GM19452 (cell line): ENCODE measurements around the gene MMP1.
A peak's percentile ranks its signal among the peaks of the same experiment; 100 is the strongest.

Experiments
- ATAC-seq: cut with Tn5 transposase; IDR thresholded peaks from one replicate; pipeline ENCODE4 v1.9.1; 2021; ENCODE audit not compliant: unreplicated experiment

The MMP1 gene

GRCh38 chr11:102807921-102808320 is 10.0 kb upstream of the MMP1 start:
- ATAC-seq: no peak

DNA sequence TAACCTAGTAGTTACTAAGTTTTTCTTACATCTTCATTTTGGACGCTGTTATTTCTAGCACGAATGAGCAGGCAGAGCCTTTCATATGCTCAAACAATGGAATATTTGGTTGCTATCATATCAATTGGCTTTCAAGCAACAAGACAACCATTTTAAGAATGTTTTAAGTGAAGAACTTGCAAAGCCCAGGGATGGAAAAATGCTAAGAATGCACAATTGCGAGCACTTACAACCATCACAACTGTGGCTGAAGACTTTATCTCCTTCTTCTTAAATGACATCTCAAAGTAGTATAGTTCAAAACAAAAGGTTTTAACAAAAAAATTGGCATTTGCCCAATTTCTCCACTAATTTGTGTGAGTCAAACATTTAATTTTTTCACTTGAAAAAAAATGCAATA is 8.3 kb upstream of the MMP1 start:
- ATAC-seq: no peak

GRCh38 chr11:102802341-102802740 is 4.4 kb upstream of the MMP1 start:
- no peak for ATAC-seq

DNA sequence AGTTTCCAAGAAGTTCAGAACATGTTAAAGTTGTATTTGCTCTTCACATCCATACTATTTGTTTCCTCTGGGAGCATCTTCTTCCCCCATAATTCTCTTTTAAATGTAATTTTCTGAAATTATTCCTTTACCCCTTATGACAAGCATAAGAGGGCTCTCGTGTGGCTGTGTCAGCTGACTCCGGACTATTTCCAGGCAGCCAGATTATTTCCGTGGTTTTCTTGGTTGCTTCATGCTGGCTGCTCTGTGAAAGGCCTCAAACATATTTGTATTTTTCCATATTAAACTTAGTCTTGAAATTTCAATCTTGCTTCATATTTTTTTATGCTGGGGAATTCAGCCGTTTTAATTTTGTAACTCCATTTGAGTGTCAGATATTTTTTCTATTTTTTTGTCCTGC is 2.8 kb upstream of the MMP1 start:
- ATAC-seq: no peak

GRCh38 chr11:102799681-102800340 is 1.9 kb upstream of the MMP1 start:
- ATAC-seq: no peak

- peak; percentile 90 for ATAC-seq
These were observed 3.6 kb downstream of the MMP1 start for GRCh38 chr11:102794382-102794781.

- no peak for ATAC-seq
These were observed 4.2 kb downstream of the MMP1 start for GRCh38 chr11:102793677-102794290.

- no peak for ATAC-seq
These were observed 5.4 kb downstream of the MMP1 start for GRCh38 chr11:102792604-102793003.

- no peak for ATAC-seq
These were observed 6.5 kb downstream of the MMP1 start for GRCh38 chr11:102791271-102792036.

DNA sequence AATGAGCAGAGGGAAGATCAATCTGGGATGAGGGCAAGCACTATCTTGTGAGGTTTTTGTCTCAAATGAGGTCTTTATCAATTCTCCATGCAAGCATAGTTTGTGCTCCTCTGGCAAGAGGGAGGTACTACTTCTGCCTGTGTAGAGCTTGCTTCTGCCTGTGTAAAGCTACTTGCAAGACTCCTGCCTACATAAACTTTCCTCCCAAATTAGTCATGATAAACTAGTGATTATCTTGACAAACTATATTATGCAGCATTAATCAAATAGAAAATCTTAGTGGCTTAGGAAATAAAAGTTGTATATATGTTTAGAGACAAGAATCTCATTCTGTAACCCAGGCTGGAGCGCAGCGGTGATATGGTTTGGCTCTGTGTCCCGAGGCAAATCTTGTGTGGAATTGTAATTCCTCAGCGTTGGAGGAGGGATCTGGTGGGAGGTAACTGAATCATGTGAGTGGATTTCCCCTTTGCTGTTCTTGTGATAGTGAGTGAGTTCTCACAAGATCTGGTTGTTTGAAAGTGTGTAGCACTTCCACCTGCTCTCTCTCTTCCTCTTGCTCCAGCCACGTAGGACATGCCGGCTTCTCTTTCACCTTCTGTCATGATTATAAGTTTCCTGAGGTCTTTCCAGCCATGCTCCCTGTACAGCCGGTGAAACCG is 9.5 kb downstream of the MMP1 start:
- no peak for ATAC-seq

DNA sequence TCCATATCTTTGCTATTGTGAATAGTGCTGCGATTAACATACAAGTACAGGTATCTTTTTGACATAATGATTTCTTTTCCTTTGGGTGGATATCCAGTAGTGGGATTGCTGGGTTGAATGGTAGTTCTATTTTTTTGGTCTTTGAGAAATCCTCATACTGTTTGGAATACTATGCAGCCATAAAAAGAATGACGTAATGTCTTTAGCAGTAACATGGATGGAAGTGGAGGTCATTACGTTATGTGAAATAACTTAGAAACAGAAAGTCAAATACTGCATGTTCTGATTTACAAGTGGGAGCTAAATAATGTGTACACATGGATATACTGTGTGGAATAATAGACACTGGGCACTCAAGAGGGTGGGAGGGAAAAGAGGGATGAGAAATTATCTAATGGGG is 13.6 kb downstream of the MMP1 start:
- ATAC-seq: no peak

DNA sequence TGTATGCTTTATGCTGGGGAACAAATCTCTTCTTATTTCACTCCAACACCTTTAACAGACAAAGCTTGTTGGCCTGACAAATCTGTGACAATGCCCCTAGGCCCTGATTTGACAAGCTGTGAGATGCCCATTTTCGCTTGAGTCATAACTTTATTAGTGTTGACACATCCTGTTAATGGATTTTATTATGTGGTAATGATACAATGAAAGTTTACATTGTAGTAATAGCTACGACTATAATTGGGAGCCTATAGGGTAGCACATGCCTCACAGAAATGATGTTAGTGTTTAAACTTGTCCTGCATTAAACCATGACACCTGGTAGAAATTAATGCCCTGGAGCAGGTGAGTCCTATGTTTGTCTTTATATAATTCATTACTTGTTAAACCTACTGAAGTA is 14.2 kb downstream of the MMP1 start:
- no peak for ATAC-seq

DNA sequence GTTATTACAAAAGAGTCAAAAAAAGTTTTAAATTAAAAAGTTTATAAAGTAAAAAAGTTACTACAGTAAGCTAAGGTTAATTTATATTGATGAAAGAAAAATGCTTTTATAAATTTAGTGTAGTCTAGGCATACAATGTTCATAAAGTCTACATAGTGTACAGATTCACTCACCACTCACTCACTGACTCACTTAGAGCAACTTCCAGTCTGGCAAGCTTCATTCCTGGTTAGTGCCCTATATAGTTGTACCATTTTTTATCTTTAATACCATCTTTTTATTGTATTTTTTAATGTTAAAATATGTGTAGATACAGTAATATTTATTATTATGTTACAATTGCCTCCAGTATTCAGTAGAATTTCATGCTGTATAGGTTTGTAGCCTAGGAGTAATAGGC is 14.9 kb downstream of the MMP1 start:
- ATAC-seq: no peak

- no peak for ATAC-seq
These were observed 16.3 kb downstream of the MMP1 start for GRCh38 chr11:102781676-102782075.

DNA sequence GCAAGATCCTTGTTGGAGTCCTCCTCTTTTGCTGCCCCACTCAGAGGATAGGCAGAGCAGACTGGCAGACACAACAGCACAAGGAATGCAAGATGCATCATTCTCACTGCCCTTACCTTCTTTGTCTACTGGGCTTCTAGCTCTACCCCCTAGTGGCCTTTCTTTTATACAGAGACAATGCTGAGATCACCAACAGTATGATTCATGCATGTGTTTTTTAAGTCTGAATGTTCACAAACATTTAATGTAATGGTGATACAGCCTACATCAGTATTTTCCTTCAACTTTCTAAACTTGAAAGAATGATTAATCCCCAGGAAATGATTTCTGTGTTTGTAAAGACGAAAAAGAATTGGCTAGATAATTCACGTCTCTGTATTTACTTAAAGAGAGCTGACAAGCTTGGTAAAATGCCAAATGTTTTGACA is 17.5 kb downstream of the MMP1 start, which contains the start of gene MMP10:
Gene MMP10 (minus strand): TSS at position 138 of the 428 bp plus-strand sequence. CDS start 37 bp downstream, at position 101.
- ATAC-seq: no peak

DNA sequence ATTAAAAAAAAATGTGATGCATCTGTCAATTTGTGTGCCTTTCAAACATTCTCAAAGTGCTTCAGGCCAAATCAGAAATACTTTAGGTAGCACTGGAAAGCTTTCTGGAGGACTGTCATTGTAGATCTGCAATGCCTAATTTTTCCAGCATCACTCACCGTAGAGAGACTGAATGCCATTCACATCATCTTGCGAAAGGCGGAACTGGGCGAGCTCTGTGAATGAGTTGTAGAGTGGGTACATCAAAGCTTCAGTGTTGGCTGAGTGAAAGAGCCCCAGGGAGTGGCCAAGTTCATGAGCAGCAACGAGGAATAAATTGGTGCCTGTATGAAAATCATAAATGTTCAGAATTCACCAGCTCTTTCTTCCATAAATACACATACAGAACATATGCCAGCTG is 21.5 kb downstream of the MMP1 start:
- ATAC-seq: no peak

- no peak for ATAC-seq
These were observed 24.6 kb downstream of the MMP1 start for GRCh38 chr11:102773386-102773785.

DNA sequence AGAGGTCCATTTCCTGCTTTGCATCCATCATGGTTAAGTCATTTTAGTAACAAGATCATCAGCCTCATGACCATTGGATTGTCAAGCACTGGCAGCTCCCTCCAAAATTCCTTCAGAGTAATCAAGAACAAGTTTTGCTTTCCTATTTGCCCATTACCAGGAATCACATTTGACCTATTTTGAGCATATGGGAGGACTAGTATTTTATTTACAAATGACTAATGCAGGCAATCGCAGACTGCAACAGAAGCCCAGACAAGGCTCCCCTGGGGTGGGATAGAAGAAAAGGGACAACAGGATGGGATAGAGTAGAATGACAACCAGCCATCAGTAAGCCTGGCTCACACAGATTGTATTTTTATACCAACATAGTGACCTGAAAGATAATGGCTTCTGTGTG is 26.6 kb downstream of the MMP1 start:
- ATAC-seq: no peak

DNA sequence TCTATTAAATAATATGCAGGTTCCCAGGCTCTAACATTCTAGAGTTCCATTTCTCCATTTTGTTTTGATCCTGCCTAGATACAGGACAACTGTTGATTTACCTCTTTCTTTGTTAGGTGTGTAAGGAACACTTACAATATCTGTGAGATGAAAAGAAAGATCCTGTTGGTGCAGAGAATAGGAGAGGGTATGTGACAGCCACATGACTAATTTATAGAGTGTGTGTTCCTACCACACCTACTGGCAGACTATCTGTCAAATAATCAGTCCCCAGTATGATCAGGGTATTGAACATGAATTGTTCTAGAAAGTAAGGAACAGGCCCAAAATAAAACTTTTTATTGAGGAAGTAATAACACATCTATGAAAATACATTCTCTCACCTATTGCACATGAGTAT is 27.8 kb downstream of the MMP1 start:
- ATAC-seq: no peak

GRCh38 chr11:102767800-102768199 is 30.2 kb downstream of the MMP1 start:
- ATAC-seq: no peak

GRCh38 chr11:102763440-102763839 is 34.5 kb downstream of the MMP1 start:
- ATAC-seq: no peak

- ATAC-seq: no peak
These were observed 35.6 kb downstream of the MMP1 start for GRCh38 chr11:102762361-102762767.
